Lower lobe of right lung (tissue), 2 donors: ENCODE measurements around the gene L1CAM. TPM values are rescaled to one million over a fixed set of nuclear protein-coding genes. Genes with fewer than 3 reads are reported as not detected.
"Not testable (repeated sequence)": the region's sequence is repeated elsewhere in the genome, so short reads cannot be mapped to it uniquely, and the experiment has no call there.

Experiments used
- ATAC-seq, 2 donors: fragments of 200-7000 bp; cut with Tn5 transposase; one replicate each; pipeline ENCODE4 v1.9.1; 2020 to 2022; ENCODE audit warnings: mild to moderate bottlenecking in 2 of 2, moderate library complexity in 2 of 2
- DNase-seq: peaks from one replicate; pipeline ENCODE4 v3.0.0-alpha.2; 2020
- H3K27ac ChIP-seq: fragments of 200-600 bp; one replicate; pipeline ENCODE4 v1.8.0; 2022
- H3K27me3 ChIP-seq: fragments of 200-600 bp; one replicate; pipeline ENCODE4 v1.8.0; 2022; ENCODE audit warnings: low read depth
- H3K36me3 ChIP-seq: fragments of 200-600 bp; one replicate; pipeline ENCODE4 v1.8.0; 2022; ENCODE audit warnings: mild to moderate bottlenecking
- H3K4me1 ChIP-seq: fragments of 200-600 bp; one replicate; pipeline ENCODE4 v1.8.0; 2022
- H3K4me3 ChIP-seq: fragments of 200-600 bp; one replicate; pipeline ENCODE4 v1.8.0; 2022; ENCODE audit warnings: mild to moderate bottlenecking
- H3K9me3 ChIP-seq: fragments of 200-600 bp; one replicate; pipeline ENCODE4 v1.8.0; 2022
- intact Hi-C: fragments of 100-400 bp; cut with DNase I; formaldehyde crosslinking; loops from one replicate; pipeline ENCODE4 v1.11.0; 2022
- total RNA-seq: library from RNA; stranded (reverse); fragmentation: NEBNext Ultra II Directional; extraction: Animal tissue kit (Norgen Biotek cat#: 25700); gene quantifications from one replicate; pipeline ENCODE4 v1.2.1, GENCODE V29; 2021
- TF ChIP-seq, protein P1 (sequence below): fragments of 200-600 bp; IDR thresholded peaks from one replicate; pipeline ENCODE4 v1.8.0; 2022; ENCODE audit warnings: antibody characterized with exemption, mild to moderate bottlenecking
- donor health status: DM: no; HTN: yes; CAD: no; lungs with severe emphysema.

Gene L1CAM
- total RNA-seq, 1 donor from 2014 or later = 1.6 TPM

DNA sequence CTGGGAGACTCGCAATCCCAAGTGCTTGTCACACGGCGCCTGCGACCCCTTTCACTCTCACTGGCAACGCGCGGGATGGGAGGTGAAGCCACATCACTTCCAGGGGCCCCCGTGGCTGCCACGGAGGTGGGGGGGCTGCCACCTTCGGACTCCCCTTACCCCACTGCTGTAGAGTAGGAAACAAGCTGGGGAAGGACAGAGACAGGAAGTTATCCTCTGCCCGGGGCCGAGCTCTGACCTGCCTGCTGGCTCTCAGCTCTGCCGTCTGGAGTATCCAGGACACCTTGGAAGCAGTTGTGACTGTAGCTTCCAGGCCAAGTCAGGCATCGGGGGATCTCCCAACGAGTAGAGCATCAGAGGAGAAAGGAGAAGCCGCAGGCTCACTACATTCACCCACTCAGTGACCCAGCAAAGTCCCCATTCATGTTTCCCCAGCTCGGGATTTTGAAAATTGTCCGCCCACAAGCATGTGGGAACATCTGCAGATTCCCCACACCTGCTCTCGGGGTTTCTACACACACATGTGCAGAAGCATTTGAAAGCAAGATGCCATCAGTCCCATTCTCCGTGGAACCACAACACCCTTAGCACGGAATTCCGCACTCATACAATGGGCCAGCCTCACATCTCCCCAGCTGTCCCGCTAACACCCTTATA lies 66.5 kb downstream of the L1CAM start:
- Histone ChIP-seq H3K4me1 (no peaks in the 10 kb centered on the region), H3K36me3 (no peaks in the 10 kb centered on the region), H3K4me3 (peak overlapping the region; percentile 51), H3K27me3 (no peaks in the 10 kb centered on the region), H3K9me3 (no peaks in the 10 kb centered on the region), H3K27ac (no peak overlapping the region)
- ATAC-seq (peak in 1 of 2 donors; percentile 15), DNase-seq (no peak)
- intact Hi-C loops = no loop called here
- TF ChIP-seq, protein P1, sequence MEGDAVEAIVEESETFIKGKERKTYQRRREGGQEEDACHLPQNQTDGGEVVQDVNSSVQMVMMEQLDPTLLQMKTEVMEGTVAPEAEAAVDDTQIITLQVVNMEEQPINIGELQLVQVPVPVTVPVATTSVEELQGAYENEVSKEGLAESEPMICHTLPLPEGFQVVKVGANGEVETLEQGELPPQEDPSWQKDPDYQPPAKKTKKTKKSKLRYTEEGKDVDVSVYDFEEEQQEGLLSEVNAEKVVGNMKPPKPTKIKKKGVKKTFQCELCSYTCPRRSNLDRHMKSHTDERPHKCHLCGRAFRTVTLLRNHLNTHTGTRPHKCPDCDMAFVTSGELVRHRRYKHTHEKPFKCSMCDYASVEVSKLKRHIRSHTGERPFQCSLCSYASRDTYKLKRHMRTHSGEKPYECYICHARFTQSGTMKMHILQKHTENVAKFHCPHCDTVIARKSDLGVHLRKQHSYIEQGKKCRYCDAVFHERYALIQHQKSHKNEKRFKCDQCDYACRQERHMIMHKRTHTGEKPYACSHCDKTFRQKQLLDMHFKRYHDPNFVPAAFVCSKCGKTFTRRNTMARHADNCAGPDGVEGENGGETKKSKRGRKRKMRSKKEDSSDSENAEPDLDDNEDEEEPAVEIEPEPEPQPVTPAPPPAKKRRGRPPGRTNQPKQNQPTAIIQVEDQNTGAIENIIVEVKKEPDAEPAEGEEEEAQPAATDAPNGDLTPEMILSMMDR = no peak

- TF ChIP-seq, protein P1 = no peak
- H3K4me3 ChIP-seq = peak overlapping the region; percentile 51
- H3K9me3 ChIP-seq = no peaks in the 10 kb centered on the region
- H3K36me3 ChIP-seq = no peaks in the 10 kb centered on the region
- ATAC-seq = peak; percentile 81 to 87
- DNase-seq = peak; percentile 54
- H3K27me3 ChIP-seq = no peaks in the 10 kb centered on the region
- H3K4me1 ChIP-seq = no peaks in the 10 kb centered on the region
- no peak overlapping the region for H3K27ac ChIP-seq
- intact Hi-C loops = no loop called here
These were observed 67.2 kb downstream of the L1CAM start for GRCh38 chrX:153818571-153819383.

- H3K27ac ChIP-seq, DNase-seq, H3K4me3 ChIP-seq, H3K36me3 ChIP-seq, H3K27me3 ChIP-seq, intact Hi-C loops, ATAC-seq, H3K4me1 ChIP-seq, H3K9me3 ChIP-seq: not testable (repeated sequence)
These were observed 67.9 kb downstream of the L1CAM start for GRCh38 chrX:153818064-153818463.

GRCh38 chrX:153816831-153817690 lies 68.9 kb downstream of the L1CAM start:
- DNase-seq (no peak), ATAC-seq (no peak)
- intact Hi-C loops = no loop called here
- Histone ChIP-seq H3K4me1 (no peaks in the 10 kb centered on the region), H3K4me3 (no peak overlapping the region), H3K27ac (no peak overlapping the region), H3K9me3 (no peaks in the 10 kb centered on the region), H3K27me3 (no peaks in the 10 kb centered on the region), H3K36me3 (no peaks in the 10 kb centered on the region)
- TF ChIP-seq, protein P1 = no peak

DNA sequence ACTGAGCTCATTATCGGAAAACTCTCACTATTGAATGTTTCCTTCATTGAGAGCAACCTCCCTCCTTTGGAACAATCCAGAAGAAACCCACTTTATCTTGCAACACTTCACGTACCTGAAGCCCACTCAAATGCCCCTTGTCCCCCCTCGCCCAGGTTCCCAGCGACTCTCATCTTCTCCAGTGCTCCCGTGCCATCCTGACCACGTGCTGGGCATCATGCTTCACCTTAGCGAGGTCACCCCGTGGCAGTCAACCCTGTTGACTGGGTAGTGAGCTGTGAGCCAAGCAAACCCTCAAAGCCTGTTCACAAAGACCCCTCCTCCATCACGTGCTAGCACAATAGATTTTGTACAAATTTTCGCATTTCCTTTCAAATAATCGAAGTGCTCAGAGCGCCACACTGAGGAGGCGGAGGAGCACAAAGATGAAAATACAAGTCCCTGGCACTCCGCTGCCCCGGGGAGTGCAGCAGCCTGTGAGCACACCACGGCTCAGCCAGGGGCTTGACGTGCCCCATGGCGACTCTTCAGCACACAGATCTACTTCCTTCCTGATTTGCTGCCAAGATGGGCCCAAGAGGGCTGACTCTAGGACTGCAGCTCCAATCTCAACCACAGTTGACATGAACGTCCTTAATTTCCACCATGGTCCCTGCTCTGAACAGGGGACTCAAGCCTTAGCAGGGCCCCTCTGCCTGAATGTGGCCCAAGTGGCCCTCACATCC lies 71.2 kb downstream of the L1CAM start:
- TF ChIP-seq, protein P1 = no peak
- Histone ChIP-seq H3K4me1 (no peaks in the 10 kb centered on the region), H3K36me3 (no peaks in the 10 kb centered on the region), H3K9me3 (no peaks in the 10 kb centered on the region), H3K4me3 (no peak overlapping the region), H3K27me3 (no peaks in the 10 kb centered on the region), H3K27ac (no peak overlapping the region)
- ATAC-seq = no peak
- intact Hi-C loops = no loop called here
- no peak for DNase-seq
